H1 (cell line): ENCODE measurements around the gene KCNMA1. TPM values are rescaled to one million over a fixed set of nuclear protein-coding genes. Genes with fewer than 3 reads are reported as not detected.

Experiments used
- CTCF ChIA-PET: fragments of 300-600 bp; sonication (Branson Sonifier 250); formaldehyde crosslinking; loops from one replicate; lab custom pipeline; 2021; ENCODE audit not compliant: partially characterized antibody; lab: Charles Lee
- POLR2A ChIA-PET: fragments of 300-600 bp; sonication (Branson Sonifier 250); formaldehyde crosslinking; loops from one replicate; lab custom pipeline; 2021; ENCODE audit warnings: inconsistent platforms; ENCODE audit not compliant: partially characterized antibody; lab: Charles Lee
- DNase-seq, 2 experiments: peaks; one replicate each; pipeline versions ENCODE4 v3.0.0 to v3.0.0-alpha.2; 2010 to 2022; ENCODE audit warnings: low spot score in 2 of 2, low read depth in 1 of 2, mixed read lengths in 1 of 2
- FAIRE-seq: peaks from 2 replicates; lab custom pipeline; 2011; peaks lifted over from hg19 to GRCh38; lab: Jason Lieb, UNC
- H2AFZ ChIP-seq: 2 replicates; pipeline ENCODE4 v1.8.1; 2012; ENCODE audit warnings: low read length, inconsistent platforms
- H2AK5ac ChIP-seq: 2 replicates; pipeline ENCODE4 v1.6.1; 2013; ENCODE audit warnings: low read depth, low read length
- H2BK120ac ChIP-seq: replicated peaks from 2 replicates; pipeline ENCODE3; 2013; ENCODE audit warnings: low read depth, low read length, inconsistent platforms
- H2BK12ac ChIP-seq: 2 replicates; pipeline ENCODE4 v1.6.1; 2013; ENCODE audit warnings: low read depth, low read length
- H2BK15ac ChIP-seq: 2 replicates; pipeline ENCODE4 v1.6.1; 2013; ENCODE audit warnings: low read length
- H2BK20ac ChIP-seq: 2 replicates; pipeline ENCODE4 v1.6.1; 2013; ENCODE audit warnings: low read length
- H2BK5ac ChIP-seq: 2 replicates; pipeline ENCODE4 v1.6.1; 2013; ENCODE audit warnings: low read depth, low read length
- H3K14ac ChIP-seq: 2 replicates; pipeline ENCODE4 v1.6.1; 2013; ENCODE audit warnings: inconsistent platforms; ENCODE audit not compliant: insufficient read length
- H3K18ac ChIP-seq: 2 replicates; pipeline ENCODE4 v1.6.1; 2013; ENCODE audit warnings: low read length; ENCODE audit errors: extremely low read depth
- H3K23ac ChIP-seq: 2 replicates; pipeline ENCODE4 v1.6.1; 2013; ENCODE audit warnings: inconsistent platforms; ENCODE audit not compliant: insufficient read length
- H3K23me2 ChIP-seq: 2 replicates; pipeline ENCODE4 v1.6.1; 2013; ENCODE audit warnings: low read depth, low read length
- H3K27ac ChIP-seq: 2 replicates; pipeline ENCODE4 v1.6.1; 2011; ENCODE audit warnings: low read depth, low read length, inconsistent platforms
- H3K27me3 ChIP-seq, 4 experiments: replicated peaks in 1 of 4; 1 replicate in 1 of 4; 2 replicates in 3 of 4; pipeline versions ENCODE4 v1.6.1 to v1.8.1; 2011 to 2013; ENCODE audit warnings: low read length in 3 of 4, mild to moderate bottlenecking in 3 of 4, inconsistent platforms in 2 of 4, mixed read lengths in 2 of 4, moderate library complexity in 1 of 4; ENCODE audit not compliant: control insufficient read depth in 3 of 4, insufficient read depth in 3 of 4; ENCODE audit errors: extremely low read depth in 1 of 4
- H3K36me3 ChIP-seq, 4 experiments: 2 replicates each; pipeline versions ENCODE4 v1.6.1 to v1.8.1; 2011 to 2013; ENCODE audit warnings: mild to moderate bottlenecking in 4 of 4, low read length in 3 of 4, moderate library complexity in 2 of 4, control low read depth in 1 of 4, inconsistent platforms in 1 of 4; ENCODE audit not compliant: insufficient read depth in 4 of 4, control insufficient read depth in 2 of 4
- H3K4ac ChIP-seq: replicated peaks from 2 replicates; pipeline ENCODE3; 2013; ENCODE audit warnings: low read length, low read depth, mixed read lengths, inconsistent platforms; ENCODE audit not compliant: insufficient read length
- H3K4me1 ChIP-seq, 4 experiments: replicated peaks in 1 of 4; 1 replicate in 1 of 4; 2 replicates in 3 of 4; pipeline versions ENCODE4 v1.6.1 to v1.8.1; 2011 to 2013; ENCODE audit warnings: low read length in 3 of 4, inconsistent platforms in 2 of 4, mixed read lengths in 1 of 4; ENCODE audit not compliant: insufficient read depth in 4 of 4, control insufficient read depth in 3 of 4
- H3K4me2 ChIP-seq, 2 experiments: 2 replicates each; pipeline versions ENCODE4 v1.6.1 to v1.8.1; 2011 to 2013; ENCODE audit warnings: low read depth in 2 of 2, low read length in 2 of 2, control low read depth in 1 of 2, inconsistent platforms in 1 of 2, mild to moderate bottlenecking in 1 of 2; ENCODE audit not compliant: insufficient read depth in 1 of 2
- H3K4me3 ChIP-seq, 4 experiments: fragments of 200-600, 300-600 bp in 1 of 4; sonication (generic), shearing (Covaris generic), sonication (Bioruptor Twin) in 1 of 4; 2 replicates each; pipeline versions ENCODE4 v1.5.1 to v1.8.1; 2011 to 2016; ENCODE audit warnings: low read length in 4 of 4, low read depth in 3 of 4, control low read depth in 2 of 4, inconsistent platforms in 2 of 4, mild to moderate bottlenecking in 2 of 4, mixed read lengths in 1 of 4, moderate library complexity in 1 of 4; ENCODE audit not compliant: insufficient read depth in 2 of 4; ENCODE audit errors: extremely low read depth in 1 of 4
- H3K56ac ChIP-seq: replicated peaks from 2 replicates; pipeline ENCODE3; 2013; ENCODE audit warnings: low read depth, mild to moderate bottlenecking, mixed read lengths, low read length, inconsistent platforms; ENCODE audit not compliant: insufficient read length
- H3K79me1 ChIP-seq: 2 replicates; pipeline ENCODE4 v1.6.1; 2013; ENCODE audit warnings: low read depth, low read length, control low read depth
- H3K79me2 ChIP-seq, 2 experiments: 2 replicates each; pipeline versions ENCODE4 v1.6.1 to v1.8.1; 2012 to 2013; ENCODE audit warnings: low read length in 2 of 2, mild to moderate bottlenecking in 2 of 2, inconsistent platforms in 1 of 2; ENCODE audit not compliant: insufficient read depth in 2 of 2, control insufficient read depth in 1 of 2
- H3K9ac ChIP-seq, 4 experiments: replicated peaks in 1 of 4; 1 replicate in 1 of 4; 2 replicates in 3 of 4; pipeline versions ENCODE4 v1.6.1 to v1.8.1; 2011 to 2013; ENCODE audit warnings: low read depth in 3 of 4, low read length in 3 of 4, control low read depth in 2 of 4, mild to moderate bottlenecking in 2 of 4, moderate library complexity in 2 of 4, inconsistent platforms in 1 of 4; ENCODE audit errors: extremely low read depth in 1 of 4
- H3K9me3 ChIP-seq, 2 experiments: 2 replicates each; pipeline versions ENCODE4 v1.6.1 to v1.8.1; 2012 to 2013; ENCODE audit warnings: mild to moderate bottlenecking in 2 of 2, moderate library complexity in 2 of 2, control low read depth in 1 of 2, inconsistent platforms in 1 of 2, low read depth in 1 of 2, low read length in 1 of 2, mixed read lengths in 1 of 2; ENCODE audit not compliant: insufficient read depth in 2 of 2
- H4K20me1 ChIP-seq, 2 experiments: replicated peaks in 1 of 2; 2 replicates each; pipeline versions ENCODE3 to v1.8.1; 2011 to 2013; ENCODE audit warnings: inconsistent platforms in 2 of 2, low read length in 2 of 2, mild to moderate bottlenecking in 1 of 2; ENCODE audit not compliant: insufficient read depth in 2 of 2, control insufficient read depth in 1 of 2
- H4K5ac ChIP-seq: 2 replicates; pipeline ENCODE4 v1.6.1; 2013; ENCODE audit warnings: low read length, low read depth, mixed read lengths, inconsistent platforms; ENCODE audit not compliant: insufficient read length
- H4K8ac ChIP-seq: 2 replicates; pipeline ENCODE4 v1.8.0; 2013; ENCODE audit warnings: mild to moderate bottlenecking, moderate library complexity, low read length, inconsistent platforms; ENCODE audit not compliant: insufficient read depth; ENCODE audit errors: extremely low read depth
- H4K91ac ChIP-seq: replicated peaks from 2 replicates; pipeline ENCODE3; 2013; ENCODE audit warnings: low read length, mixed read lengths, inconsistent platforms; ENCODE audit not compliant: insufficient read length
- SAP30 ChIP-seq: fragments of 300-600 bp; sonication (generic); IDR thresholded peaks from 2 replicates; pipeline ENCODE4 v1.7.1; 2012; ENCODE audit warnings: low read length, moderate library complexity, mild to moderate bottlenecking, inconsistent platforms; ENCODE audit not compliant: insufficient read depth, insufficient replicate concordance
- whole genome bisulfite sequencing, 2 experiments: shearing (Covaris generic) in 1 of 2; methylation state at CpG; one replicate each; pipeline versions ENCODE4 v1.1.6 to v1.1.7; 2013 to 2015; ENCODE audit warnings: low lambda C conversion rate in 2 of 2, mixed read lengths in 2 of 2, inconsistent platforms in 1 of 2, low coverage in 1 of 2, missing lambda C conversion rate in 1 of 2; ENCODE audit not compliant: insufficient replicate concordance in 2 of 2, insufficient coverage in 1 of 2, insufficient read length in 1 of 2; ENCODE audit errors: extremely low coverage in 1 of 2, missing lambda C conversion rate in 1 of 2; 5-methylcytosine and 5-hydroxymethylcytosine counted together
- polyA plus RNA-seq, 7 experiments: library from polyadenylated mRNA; depleted of rRNA in 3 of 7; stranded (reverse) in 5 of 7; unstranded in 2 of 7; fragments of >200 nt in 5 of 7; fragments of 200-250 nt in 2 of 7; gene quantifications; 1 replicate in 5 of 7; 2 replicates in 1 of 7; 4 replicates in 1 of 7; pipeline versions ENCODE4 v1.2.1 to v1.2.3, GENCODE V29; 2011 to 2013; ENCODE audit warnings: missing spikeins in 2 of 7, mixed read lengths in 2 of 7
- total RNA-seq: library from RNA; stranded (reverse); fragmentation: NEBNext Ultra II Directional; extraction: Animal tissue kit (Norgen Biotek cat#: 25700); gene quantifications from 2 replicates; pipeline ENCODE4 v1.2.1, GENCODE V29; 2021

The KCNMA1 gene
- total and polyA plus RNA-seq, 2 of the 8 experiments (the other 6 are each of a cell fraction or from before 2014, with no cell fraction given), result 10.2 to 11.1 TPM

DNA sequence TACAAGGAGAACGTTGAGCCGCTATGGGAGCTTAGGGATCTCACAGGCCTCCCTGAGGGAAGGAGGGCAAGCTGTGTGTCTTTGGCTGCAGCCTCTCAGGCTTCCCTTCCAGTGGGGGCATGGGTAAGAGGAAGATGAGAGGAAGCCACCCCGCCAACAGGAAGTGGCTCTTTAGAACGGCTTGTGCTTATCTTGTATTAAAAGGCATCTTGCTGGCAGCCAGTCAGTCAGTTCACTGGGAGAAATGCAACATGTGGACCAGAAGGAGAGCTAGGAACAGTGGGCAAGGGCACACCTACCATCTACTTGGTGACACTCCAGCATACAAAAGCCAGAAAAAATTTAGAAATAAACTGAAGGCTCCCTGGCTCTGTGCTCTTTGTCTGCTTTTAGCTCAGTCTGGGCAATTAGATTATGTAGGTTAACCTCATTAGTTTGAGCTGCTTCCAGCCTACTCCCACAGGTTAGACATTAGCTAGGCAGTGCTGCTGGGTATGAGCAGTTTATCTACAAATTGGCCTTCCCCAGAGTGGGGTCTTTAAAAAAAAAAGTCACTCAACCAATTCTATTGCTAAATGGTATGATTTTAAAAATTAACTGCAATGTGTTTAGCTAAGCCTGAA lies 595.9 kb downstream of the KCNMA1 start:
- no peak overlapping the region for H3K56ac ChIP-seq
- H2AK5ac ChIP-seq, result no peak overlapping the region
- no peaks in the 10 kb centered on the region for H3K79me1 ChIP-seq
- no peak overlapping the region for H2BK120ac ChIP-seq
- peaks cover 0 to 4% (median 2%) of the 10 kb centered on the region in 4 experiments; a peak in 4 of 7 replicates for H3K4me1 ChIP-seq
- H3K27me3 ChIP-seq, result no peaks in the 10 kb centered on the region; a peak in 2 of 7 replicates
- no peak overlapping the region for H2BK15ac ChIP-seq
- 0 out of 2 replicates have a peak overlapping the region, but pooled peaks have one; percentile 63 for H2AFZ ChIP-seq
- no peak overlapping the region for H4K5ac ChIP-seq
- FAIRE-seq (no peak), DNase-seq (peak in 1 of 2 experiments; percentile 35)
- no peaks in the 10 kb centered on the region for H3K36me3 ChIP-seq
- no peak overlapping the region for H2BK5ac ChIP-seq
- no peak overlapping the region for H3K4ac ChIP-seq
- H4K20me1 ChIP-seq, result no peaks in the 10 kb centered on the region
- H3K9me3 ChIP-seq, result no peaks in the 10 kb centered on the region
- no peak overlapping the region for H4K91ac ChIP-seq
- 0 out of 2 replicates have a peak overlapping the region, but pooled peaks have one; percentile 4 for H3K18ac ChIP-seq
- H3K9ac ChIP-seq, result no peak overlapping the region
- H3K79me2 ChIP-seq, result no peaks in the 10 kb centered on the region
- peak overlapping the region; percentile 57; the same call in 1 of the 2 replicates for H4K8ac ChIP-seq
- ChIA-PET POLR2A (no interaction called here), CTCF (interaction anchor here (1.4 kb wide), 2 partner anchors 12 to 69 kb away, joined by 4 to 6 read pairs; no protein-coding TSS in a partner anchor)
- WGBS, 2 experiments, result 90% methylated on average over 4 of the region's 4 CpGs; no CpG with 5 or more reads in 1 of the 2 experiments
- no peak overlapping the region for H3K23ac ChIP-seq
- no peak overlapping the region for H3K4me2 ChIP-seq
- H3K14ac ChIP-seq, result no peak overlapping the region
- no peak overlapping the region for H3K4me3 ChIP-seq
- no peak overlapping the region; the same call in 1 of the 2 replicates for H2BK12ac ChIP-seq
- H3K27ac ChIP-seq, result no peak overlapping the region
- H3K23me2 ChIP-seq, result no peaks in the 10 kb centered on the region
- no peak for TF ChIP-seq SAP30
- 0 out of 2 replicates have a peak overlapping the region, but pooled peaks have one; percentile 10 for H2BK20ac ChIP-seq
